DMS 273 treated with DMSO at 0.1 percent for 48 hours (cell line): ENCODE results near the gene DOK4.

Source experiments
- DNase-seq: peaks from one replicate; lab custom pipeline; 2025; lab: John Stamatoyannopoulos, UW

Gene DOK4

DNA sequence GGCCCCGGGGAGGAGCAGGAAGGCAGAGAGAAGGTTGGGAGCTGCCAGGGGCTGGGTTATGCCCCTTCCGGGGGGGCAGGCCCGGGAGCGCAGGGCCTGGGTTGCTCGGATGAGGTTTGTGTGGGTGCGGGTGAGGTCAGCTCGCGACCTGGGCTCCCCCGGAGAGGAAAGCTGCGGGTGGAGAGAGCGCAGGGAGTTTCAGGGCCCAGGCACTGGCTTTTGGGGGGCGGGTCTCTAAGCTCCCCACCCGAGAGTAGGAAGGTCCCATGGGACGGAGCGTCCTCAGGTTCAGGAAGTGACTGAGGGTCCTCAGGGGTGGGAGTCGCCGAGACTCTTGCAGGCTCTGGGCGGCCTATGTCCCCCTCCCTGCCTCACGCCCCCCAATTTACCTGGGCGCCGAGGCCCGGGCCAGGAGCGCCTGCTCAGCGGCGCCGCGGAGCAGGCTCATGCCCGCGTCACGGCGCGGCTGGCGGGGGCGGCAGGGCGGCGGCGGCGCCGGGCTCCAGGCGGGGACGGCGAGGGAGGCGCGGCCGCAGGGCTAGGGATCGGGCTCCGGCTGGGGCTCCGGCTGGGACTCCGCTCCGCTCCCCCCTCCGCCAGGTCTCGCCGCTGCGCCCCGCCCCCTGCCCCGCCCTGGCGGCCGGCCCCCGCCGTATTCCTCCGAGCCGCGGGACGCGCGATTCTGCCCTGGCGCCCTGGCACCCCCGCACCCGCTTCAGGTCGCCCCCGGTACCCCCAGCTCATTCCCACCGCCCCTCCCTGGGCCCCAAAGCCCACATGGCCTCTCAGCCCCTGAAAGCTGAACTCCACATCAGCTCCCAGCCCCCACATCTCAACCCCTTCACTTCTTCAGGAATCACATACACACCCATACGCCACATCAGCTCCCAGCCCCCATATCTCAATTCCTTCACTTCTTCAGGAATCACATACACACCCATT lies at the start of gene DOK4:
Gene DOK4 (minus strand): TSS at position 578 of the 942 bp plus-strand sequence. CDS start 6,986 bp downstream, outside the sequence.
- peak; percentile 24 for DNase-seq

DNA sequence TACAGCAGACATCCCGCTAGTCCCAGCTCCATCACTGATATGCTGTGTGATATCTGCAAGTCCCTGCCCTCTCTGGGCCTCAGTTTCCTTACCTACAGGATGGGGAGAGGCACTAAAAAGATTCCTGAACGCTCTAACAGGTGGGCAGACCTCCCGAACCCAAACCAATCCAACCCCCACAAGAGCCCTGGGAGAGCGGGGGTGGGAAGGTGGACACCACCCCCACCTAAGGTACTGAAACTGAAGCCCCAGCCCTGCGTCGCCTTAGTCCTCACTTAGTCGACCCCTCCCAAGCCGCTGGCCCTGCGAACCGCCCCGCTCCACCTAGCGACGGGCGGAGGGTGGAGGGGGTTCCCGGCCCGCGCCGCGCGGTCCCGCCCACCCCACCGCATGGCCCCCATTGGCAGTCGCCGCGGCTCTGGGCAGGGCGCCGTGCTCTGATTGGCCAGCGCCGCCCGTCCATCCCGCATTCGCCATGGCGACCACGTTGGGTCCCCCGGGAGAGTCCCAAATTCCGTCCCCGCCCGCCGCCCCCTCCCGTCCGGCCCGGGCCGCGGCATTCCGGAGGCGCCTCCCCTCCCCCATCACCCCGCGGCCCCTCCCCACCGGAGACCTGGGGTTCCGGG lies 49.5 kb upstream of the DOK4 start:
- peak; percentile 74 for DNase-seq

DNA sequence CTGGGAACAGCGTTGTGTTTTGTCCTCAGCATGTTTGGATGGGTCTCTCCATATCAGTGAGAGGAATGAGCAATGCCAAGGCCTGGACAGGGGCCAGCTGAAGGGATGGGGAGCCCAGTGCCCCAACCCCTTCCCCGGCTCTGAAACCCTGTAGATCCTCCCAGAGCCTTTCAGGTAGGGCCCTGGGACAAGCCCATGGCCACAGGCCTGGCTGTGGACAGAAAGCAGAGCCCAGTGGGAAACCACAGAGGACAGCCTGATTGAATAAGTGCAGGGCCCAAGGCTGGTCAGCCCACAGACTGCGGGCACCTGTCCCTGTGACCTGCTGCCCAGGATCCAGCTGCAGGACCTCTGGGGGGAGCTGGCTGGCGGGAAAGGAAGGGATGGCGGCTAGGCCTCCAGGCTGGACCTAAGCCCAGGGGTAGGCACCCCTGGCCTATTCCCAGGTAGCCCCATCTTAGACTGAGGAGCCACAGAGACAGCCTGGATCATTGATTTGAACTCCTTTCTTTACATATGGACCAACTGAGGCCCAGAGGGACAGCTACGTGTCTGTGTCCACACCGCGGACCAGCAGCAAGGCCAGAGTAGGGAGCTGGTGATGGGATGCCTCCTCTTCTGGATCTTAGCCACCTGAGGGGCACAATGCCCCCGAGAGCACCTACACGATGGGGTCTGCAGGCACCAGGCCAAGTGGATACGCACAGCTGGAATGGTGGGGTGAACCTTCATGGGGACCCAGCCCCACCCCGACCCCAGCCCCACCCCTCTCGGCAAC lies 48.8 kb upstream of the DOK4 start:
- DNase-seq, result no peak

DNA sequence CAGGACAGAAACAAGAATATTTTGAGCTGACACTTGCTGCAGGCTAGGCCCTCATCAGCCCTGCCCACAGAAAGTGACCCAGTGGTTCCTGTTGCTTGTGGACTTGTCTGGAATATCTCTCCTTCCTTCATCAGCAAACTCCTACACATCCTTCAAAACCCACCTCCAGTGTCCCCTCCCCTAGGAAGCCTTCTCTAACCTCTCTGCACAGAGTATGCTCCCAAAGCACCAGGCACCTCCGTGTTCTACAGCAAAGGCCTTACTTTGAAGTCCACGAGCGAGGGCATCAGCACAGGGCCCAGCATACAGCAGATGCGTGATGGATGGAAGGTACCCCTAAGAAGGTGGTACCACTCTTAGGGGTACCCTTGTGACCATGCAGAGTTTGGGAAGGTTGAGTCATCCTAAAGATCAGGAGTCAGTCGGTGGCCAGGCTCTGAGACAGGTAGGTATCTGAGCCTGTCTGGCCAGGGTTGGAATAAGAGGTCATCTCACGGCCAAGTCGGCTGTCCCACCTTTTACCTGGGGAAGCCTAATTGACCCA lies 48.1 kb upstream of the DOK4 start:
- no peak for DNase-seq

DNA sequence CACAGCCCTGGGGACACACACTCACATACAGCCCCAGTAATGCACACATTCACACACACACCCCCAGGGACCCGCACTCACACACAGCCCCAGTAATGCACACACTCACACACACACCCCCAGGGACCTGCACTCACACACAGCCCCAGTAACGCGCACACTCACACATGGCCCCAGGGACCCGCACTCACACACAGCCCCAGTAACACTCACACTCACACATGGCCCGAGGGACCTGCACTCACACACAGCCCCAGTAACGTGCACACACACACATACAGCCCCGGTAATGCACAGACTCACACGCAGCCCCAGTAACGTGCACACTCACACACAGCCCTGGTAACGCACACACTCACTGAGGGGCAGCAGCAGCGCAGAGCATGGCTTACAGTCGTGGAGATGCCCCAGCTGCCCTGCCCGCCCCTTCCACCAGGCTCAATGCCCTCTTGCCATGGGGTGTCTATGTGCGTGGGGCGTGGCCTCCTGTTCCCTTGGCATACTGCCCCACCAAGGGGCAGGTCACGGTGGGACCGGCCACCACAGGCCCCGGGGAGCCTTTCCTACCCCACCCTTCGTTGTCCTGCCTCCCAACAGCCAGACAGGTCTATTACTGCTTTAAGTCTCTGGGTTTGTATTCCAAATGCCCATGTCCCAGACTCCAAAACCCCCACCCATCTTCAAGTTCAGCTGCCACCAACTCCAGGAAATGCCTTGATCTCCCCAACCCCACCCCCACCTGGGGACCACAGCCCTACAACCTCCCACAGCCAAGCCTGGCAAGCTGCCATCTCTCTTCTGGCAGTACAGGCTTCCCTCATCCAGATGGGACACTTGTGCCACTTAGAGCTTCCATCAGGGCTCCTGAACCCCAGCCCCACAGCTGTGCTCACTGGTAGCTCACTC lies 47.4 kb upstream of the DOK4 start:
- no peak for DNase-seq

DNA sequence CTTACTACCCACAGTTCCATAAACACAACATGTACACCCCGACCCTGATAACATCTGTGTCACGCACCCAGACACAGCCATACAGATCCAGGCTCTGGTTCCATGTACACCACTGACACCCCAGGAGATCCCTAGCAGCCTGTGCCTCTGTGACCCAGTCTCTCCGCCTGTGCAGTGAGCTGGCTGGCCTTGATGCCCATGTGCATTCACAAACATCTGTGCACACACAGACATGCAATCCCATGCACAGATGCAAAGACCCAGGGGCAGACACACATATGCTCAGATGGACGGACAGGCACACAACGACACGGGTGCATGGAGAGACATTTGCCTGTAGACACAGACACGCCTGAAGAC lies 46.0 kb upstream of the DOK4 start:
- DNase-seq, result no peak

DNA sequence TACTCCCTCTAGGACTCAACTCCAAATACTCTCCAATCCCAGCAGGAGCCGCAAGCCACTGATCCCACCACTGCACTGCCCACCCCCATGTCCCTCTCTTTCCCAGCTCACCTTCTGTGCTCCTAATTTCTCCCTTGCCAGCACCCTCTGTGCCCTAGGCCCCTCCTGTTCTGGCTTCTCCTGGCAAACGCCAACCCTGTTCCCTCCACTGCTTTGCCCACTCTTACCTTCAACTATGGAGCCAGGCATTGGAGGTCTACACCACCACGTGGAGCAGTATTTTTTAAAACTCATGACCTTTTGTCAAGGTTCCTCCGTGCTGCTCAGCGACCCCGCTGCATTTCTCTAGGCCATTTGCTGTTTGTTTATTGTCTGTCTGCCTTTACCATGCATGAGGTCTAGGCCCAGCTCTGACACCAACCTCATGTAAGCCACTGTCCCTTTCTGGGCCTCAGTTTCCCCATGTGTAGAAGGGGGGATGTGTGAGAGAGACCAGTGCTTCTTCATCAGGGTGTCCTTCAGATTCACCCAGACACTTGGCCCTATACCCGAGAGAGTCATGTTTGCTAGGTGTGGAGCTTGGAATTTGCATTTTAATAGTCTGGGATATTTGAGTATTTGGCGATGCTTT lies 45.5 kb upstream of the DOK4 start:
- DNase-seq, result no peak

DNA sequence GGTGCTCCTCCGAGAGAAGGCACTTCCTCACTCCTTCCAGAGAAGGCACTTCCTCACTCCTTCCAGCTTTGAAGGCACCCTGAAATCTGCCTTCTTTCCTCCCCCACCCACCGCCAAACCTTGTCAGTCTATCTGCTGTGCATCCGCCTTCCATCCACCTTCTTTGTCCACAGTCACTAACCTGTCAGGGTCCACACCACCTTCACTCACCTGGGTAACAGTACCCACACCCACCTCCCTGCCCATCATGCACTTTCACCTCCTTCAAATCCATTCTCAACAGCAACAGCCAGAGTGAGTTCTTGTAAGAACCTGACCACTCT lies 44.9 kb upstream of the DOK4 start:
- no peak for DNase-seq

DNA sequence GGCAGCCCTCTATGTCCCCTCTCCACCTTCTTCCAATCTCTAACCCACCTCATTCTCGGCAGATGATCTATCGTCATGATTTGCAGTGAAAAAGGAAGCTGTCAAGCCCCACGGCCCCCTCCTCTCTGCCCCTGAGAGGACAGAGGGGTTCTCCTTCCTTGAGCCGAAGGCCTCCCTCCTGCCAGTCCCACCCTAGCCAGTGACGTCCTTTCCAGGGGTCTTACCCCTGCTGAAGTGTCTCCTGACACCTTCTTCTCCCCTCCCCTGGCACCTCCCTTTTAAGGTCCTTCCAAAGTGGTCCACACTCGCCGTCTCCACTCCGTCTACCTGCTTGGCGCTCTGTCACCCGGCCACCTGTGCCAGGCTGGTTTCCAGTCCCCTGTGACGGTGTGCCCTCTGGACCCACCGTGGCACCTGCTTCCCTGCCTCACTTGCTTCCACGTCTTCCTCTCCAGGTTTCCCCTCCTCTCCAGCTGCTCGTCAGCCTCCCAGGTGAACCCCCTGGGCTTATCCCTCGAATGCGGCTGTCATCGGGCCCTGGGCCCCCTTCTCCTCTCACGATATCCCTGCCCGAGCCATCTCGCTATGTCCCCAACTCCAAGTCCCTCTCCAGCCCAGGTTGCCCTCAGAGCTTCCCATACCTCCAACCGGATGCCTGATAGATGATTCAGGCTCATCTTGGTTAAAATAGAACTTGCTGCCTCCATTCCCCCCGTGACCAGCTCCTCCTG lies 44.4 kb upstream of the DOK4 start:
- DNase-seq, result no peak

DNA sequence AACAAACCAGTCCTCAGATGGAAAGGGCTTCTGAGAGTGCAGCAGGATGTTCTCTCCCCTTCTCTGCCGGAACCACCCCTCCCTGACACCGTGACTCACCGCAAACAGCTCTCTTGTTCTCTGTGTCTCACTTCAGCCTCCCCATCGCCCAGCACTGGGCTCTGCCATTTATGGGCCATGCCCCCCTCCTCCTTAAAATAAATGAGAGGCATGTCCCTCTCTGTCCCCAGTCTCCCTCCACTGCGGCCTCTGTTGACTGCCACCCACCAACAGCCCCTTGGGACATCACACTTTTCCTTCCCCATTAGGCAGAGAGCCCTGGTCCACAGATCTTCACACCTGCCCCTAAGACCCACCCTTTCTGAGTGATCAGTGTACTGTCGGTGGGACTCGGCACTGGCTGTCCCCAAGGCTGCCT lies 43.8 kb upstream of the DOK4 start:
- no peak for DNase-seq

DNA sequence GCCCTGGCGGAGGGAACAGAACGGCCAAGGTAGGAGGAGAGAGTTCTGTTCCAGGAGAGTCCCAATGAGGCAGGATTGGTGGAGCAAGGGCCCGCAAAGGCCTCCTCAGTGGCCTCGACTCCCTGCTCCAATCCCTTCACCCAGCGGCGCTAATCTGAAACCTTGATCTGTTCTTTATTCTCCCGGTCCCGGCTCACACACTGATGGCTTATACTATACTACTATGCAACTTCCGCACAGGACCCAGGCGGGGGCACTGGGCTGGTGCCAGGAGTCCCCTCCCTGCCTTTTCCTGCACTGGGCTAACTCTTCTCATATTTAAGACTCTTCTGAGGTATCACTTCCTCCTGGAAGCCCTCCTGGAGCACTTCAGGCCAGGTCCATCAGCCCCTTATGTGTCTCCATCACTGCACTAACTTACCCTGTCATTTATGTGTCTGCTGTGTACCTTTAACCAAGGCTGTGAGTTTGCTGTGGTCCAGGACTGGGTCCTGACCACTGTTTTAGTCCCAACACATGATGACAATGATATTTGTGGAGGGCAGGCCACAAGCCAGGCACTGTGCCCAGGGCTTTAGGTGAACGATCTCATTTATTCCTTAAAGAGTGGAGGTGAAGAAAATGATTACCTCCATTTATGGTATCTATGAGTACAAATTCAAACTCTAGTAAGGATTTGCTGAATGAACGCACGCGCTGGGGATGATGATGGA lies 43.3 kb upstream of the DOK4 start:
- DNase-seq, result no peak

DNA sequence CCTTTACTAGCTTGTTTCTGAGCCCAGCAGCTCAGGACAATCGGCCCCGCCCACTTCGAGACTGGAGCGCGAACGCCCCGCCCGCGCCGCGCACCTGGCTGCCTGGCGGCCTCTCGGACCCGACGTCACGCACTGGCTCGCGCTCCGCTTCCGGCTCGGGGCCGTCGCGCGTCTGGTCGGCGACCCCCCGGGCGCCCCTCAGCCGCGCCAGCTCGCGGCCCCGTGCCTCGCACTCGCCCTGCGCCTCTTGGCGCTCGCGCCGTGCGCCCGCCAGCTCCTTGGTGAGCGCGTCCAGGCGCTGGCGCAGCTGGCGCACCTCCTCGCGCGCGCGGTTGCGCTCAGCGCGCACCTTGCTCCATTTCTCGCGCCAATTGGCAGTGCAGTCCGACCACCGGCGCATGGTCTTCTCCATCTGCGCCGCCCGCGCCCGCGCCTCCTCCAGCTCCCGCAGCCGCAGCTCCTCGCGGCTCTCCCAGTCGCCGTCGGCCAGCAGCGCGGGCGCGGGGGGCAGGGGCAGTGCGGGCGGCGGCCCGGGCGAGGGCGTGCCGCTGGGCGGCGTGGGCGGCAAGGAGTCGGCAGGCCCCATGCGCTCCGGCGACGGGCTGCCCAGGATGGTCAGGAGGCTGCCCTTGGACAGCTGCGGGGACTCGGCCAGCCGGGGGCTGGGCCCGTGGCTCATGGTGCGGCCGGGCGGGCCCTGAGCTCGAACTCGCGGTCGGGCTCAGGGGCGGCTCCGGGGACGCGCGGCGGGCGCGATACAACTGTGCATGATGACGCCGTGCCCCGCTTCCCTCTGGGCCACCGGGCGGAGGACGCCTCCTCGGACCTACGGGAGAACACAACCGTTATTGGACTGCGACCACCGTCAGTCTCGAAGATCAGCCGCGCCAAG lies 42.5 kb upstream of the DOK4 start:
- no peak for DNase-seq

DNA sequence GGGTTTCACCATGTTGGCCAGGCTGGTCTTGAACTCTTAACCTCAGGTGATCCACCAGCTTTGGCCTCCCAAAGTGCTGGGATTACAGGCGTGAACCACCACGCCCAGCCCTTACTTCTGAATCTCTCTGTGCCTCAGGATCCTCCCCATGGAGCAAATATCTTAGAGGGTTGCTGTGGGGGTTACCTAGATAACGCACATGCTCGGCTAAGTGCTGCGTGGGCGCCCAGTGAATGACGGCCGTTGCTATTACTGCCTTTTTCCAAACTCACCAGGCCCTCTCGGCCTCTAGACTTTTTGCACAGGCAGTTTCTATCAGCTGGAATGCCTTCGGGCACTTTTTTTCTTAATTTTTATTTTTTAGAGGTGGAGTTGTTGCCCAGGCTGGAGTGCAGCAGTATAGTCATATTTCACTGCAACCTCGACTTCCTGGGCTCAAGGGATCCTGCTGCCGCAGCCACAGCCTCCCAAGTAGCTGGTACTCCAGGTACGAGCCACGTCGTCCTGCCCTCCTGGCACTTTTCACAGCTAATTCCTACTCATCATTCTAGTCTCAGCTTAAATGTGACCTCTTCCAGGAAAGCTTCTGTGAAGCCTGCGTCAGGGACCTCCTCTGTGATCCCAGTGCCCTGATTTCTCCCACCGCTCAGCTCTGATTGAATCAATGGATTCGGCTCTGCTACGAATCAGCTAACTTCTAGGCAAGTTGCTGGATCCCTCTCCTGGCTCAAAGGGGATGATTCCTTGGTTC lies 41.5 kb upstream of the DOK4 start:
- DNase-seq, result no peak

DNA sequence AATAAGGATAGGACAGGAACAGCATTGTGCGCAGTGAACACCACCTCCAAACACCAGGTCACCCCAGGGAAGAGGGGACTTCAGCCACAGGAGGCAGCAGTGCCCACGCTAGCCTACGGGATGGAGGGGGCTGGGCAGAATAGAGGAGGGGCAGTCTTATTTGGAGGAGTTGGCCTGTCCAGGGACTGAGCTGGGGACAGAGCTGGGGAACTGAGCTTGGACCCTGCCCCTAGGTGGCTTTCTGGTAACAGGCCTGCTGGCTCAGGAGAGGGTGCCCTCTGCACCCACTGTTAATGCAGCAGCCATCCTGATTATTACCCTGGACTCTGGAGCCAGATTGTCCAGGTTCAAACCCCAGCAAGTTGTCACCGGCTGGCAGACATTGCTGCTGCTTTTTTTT lies 40.7 kb upstream of the DOK4 start:
- no peak for DNase-seq

DNA sequence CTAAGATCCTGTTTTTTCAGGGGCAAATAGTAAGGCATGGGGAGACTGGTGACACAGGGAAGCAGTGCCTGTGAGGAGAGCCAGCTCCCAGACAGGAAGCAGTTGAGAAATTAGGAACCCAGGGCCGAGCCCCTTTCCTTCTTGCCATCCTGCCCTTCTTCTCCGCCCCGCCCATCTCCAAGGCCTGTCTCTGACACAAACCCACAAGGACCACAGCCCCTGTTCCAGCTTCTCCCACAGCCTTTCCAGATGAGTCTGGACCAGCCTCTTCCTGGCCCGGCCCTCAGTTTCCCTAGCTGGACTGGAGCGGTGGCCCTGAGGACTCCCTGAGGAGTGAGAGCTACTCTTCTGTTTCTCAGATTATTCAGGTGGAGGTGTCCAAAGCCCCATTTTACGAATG lies 40.2 kb upstream of the DOK4 start:
- no peak for DNase-seq

DNA sequence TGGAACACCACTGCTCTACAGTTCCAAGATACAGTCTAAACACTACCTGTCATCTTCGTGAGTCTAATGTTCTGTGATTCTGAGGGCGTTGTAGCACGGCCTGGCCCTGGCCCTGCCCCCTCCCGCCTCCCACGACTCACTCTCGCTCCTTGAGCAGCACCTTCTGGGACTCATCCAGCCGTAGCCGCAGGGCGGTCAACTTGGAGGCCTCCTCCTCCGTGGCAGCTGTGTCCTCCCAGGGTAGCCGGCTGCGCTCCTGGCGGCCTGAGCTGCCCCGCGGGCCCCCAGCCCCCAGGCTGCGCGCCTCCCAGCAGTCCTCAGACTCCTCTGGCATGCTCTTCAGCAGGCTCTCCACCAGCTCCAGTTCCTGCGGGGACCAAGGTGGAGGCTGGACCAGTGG lies 39.5 kb upstream of the DOK4 start:
- no peak for DNase-seq

DNA sequence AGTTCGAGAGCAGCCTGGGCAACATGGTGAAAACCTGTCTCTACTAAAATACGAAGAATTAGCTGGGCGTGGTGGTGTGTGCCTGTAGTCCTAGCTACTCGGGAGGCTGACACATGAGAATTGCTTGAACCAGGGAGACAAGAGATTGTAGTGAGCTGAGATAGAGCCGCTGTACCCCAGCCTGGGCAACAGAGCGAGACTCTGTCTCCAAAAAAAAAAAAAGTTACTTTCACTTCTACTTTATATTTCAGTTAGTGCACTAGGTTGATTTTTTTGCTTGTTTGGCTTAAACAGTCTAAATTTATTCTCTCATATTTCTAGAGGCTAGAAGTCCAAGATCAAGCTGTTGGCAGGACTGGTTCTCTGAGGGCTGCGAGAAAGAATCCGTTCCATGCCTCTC lies 36.7 kb upstream of the DOK4 start:
- no peak for DNase-seq

DNA sequence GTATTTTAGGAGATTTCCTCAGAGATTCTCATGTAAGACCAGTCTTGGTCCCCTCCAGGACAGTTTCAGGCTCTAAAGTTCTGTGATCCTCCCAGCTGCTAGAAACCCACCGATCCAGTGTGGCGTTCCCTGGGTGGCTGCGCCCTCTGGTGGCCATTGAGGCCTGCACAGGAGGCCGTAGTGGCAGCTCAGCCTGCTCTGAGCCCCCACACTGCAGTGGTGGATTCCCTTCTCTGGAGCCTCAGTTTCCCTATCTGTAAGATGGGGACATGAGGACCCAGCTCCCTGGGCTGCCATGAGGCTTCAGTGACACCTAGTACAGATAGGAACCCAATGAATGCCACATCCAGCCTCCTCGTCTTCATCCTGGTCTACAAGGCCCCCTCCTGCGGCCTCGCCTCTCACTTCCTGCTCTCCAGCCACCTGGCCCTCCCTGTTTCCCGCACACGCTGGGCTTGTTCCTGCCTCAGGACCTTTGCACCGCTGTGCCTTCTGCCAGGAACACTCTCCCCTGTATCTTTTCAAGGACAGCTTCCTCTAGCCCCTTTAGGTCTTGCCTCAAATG lies 33.6 kb upstream of the DOK4 start:
- no peak for DNase-seq
